SIG-M5 (cell line): ENCODE measurements around the gene UCHL5.

ENCODE experiments used
- DNase-seq: peaks from one replicate; lab custom pipeline; 2025; lab: John Stamatoyannopoulos, UW

The UCHL5 gene

DNA sequence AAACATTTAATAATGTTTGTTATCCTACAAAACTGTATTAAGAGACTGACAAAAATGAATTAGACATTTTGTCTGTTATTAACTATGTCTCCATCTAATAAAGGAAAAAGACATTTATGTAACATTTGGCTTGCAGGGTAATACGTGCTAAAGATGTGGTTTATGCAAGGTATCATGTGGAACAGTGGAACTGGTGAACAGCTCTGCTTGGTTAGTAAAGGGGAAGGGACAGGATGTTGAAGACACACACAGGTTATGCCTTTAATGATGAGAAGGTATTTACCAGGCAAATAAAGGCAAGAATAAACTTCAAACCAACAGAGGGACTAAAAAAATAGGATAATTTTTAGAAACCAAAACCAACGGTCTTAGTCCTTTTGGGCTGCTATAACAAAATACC is 93.1 kb downstream of the UCHL5 start:
- DNase-seq = no peak

GRCh38 chr1:192962901-192963300 is 96.3 kb downstream of the UCHL5 start:
- no peak for DNase-seq
